Naive thymus-derived CD4-positive, alpha-beta T cell (primary cell): Measurements from ENCODE around the gene WNK4. TPM values are rescaled to one million over a fixed set of nuclear protein-coding genes. Genes with fewer than 3 reads are reported as not detected.

Experiments used
- ATAC-seq: fragments of 150-1000 bp; cut with Tn5 transposase; 2 replicates; pipeline ENCODE4 v1.10.0; 2021; ENCODE audit warnings: mild to moderate bottlenecking, moderate library complexity
- CTCF ChIA-PET: fragments of 350-600 bp; sonication (Branson Sonifier 250); formaldehyde crosslinking; loops from one replicate; lab custom pipeline; 2021; ENCODE audit warnings: antibody characterized with exemption; lab: Charles Lee
- POLR2A ChIA-PET: fragments of 350-600 bp; sonication (Branson Sonifier 250); formaldehyde crosslinking; loops from one replicate; lab custom pipeline; 2021; ENCODE audit warnings: antibody characterized with exemption, inconsistent platforms; lab: Charles Lee
- DNase-seq, 9 donors: peaks; one replicate each; pipeline versions ENCODE4 v3.0.0 to v3.0.0-alpha.2; 2020 to 2022; ENCODE audit warnings: mixed read lengths in 1 of 9
- H3K27ac ChIP-seq: one replicate; pipeline ENCODE4 v1.7.0; 2013; ENCODE audit warnings: mild to moderate bottlenecking, low read depth, low read length, moderate library complexity
- H3K27me3 ChIP-seq, 2 donors: one replicate each; pipeline ENCODE4 v1.7.0; 2013; ENCODE audit warnings: low read length in 2 of 2, mild to moderate bottlenecking in 2 of 2, moderate library complexity in 2 of 2; ENCODE audit not compliant: control insufficient read depth in 2 of 2, insufficient read depth in 2 of 2
- H3K36me3 ChIP-seq, 3 experiments: 1 replicate in 2 of 3; 2 replicates in 1 of 3; pipeline ENCODE4 v1.7.0; 2013; ENCODE audit warnings: low read length in 3 of 3, mild to moderate bottlenecking in 3 of 3, moderate library complexity in 1 of 3; ENCODE audit not compliant: insufficient read depth in 3 of 3, control insufficient read depth in 2 of 3
- H3K4me1 ChIP-seq, 2 donors: one replicate each; pipeline ENCODE4 v1.7.0; 2013; ENCODE audit warnings: low read length in 2 of 2, mild to moderate bottlenecking in 2 of 2, moderate library complexity in 1 of 2; ENCODE audit not compliant: control insufficient read depth in 2 of 2, insufficient read depth in 2 of 2
- H3K4me3 ChIP-seq: 2 replicates; pipeline ENCODE4 v1.7.0; 2013; ENCODE audit warnings: mild to moderate bottlenecking, low read length
- H3K9me3 ChIP-seq, 3 experiments: 1 replicate in 2 of 3; 2 replicates in 1 of 3; pipeline ENCODE4 v1.7.0; 2013; ENCODE audit warnings: low read length in 3 of 3; ENCODE audit not compliant: control insufficient read depth in 2 of 3
- H3K27ac Mint-ChIP-seq, 9 donors: one replicate each; pipeline ENCODE4 v1.8.0; 2020 to 2022; ENCODE audit warnings: mixed read lengths in 9 of 9, mild to moderate bottlenecking in 8 of 9, moderate library complexity in 5 of 9, inconsistent platforms in 2 of 9
- H3K27me3 Mint-ChIP-seq, 5 donors: one replicate each; pipeline ENCODE4 v1.8.0; 2021 to 2022; ENCODE audit warnings: mixed read lengths in 5 of 5, mild to moderate bottlenecking in 1 of 5
- H3K36me3 Mint-ChIP-seq, 5 donors: one replicate each; pipeline ENCODE4 v1.8.0; 2020 to 2022; ENCODE audit warnings: mixed read lengths in 5 of 5, mild to moderate bottlenecking in 3 of 5, inconsistent platforms in 1 of 5
- H3K4me1 Mint-ChIP-seq, 7 donors: one replicate each; pipeline ENCODE4 v1.8.0; 2020 to 2022; ENCODE audit warnings: mixed read lengths in 7 of 7, mild to moderate bottlenecking in 3 of 7, inconsistent platforms in 1 of 7
- H3K4me3 Mint-ChIP-seq, 10 donors: one replicate each; pipeline ENCODE4 v1.8.0; 2020 to 2022; ENCODE audit warnings: mild to moderate bottlenecking in 10 of 10, mixed read lengths in 10 of 10, moderate library complexity in 6 of 10, inconsistent platforms in 2 of 10
- H3K9me3 Mint-ChIP-seq, 11 donors: one replicate each; pipeline ENCODE4 v1.8.0; 2020 to 2022; ENCODE audit warnings: mixed read lengths in 11 of 11, mild to moderate bottlenecking in 4 of 11, inconsistent platforms in 1 of 11, moderate library complexity in 1 of 11
- intact Hi-C, 2 donors: fragments of 100-400 bp; cut with micrococcal nuclease; formaldehyde crosslinking; loops; one replicate each; pipeline ENCODE4 v1.15.1; 2023
- polyA plus RNA-seq, 2 donors: library from polyadenylated mRNA; unstranded; fragments of 300-500 nt; fragmentation: Illumina TruSeq; gene quantifications; one replicate each; pipeline ENCODE4 v1.2.3, GENCODE V29; 2021
- total RNA-seq, 6 experiments: library from RNA in 5 of 6; stranded (reverse) in 5 of 6; gene quantifications; 1 replicate in 5 of 6; 2 replicates in 1 of 6; pipeline ENCODE4 v1.2.3 and lab custom pipeline; 2021 to 2026

Gene WNK4
- total and polyA plus RNA-seq, 7 experiments from 2014 or later, result 0.10 to 0.51 (median 0.24) TPM; not detected in 2

GRCh38 chr17:42782166-42783061 lies 2.0 kb downstream of the WNK4 start:
- ChIA-PET POLR2A (no interaction called here), CTCF (no interaction called here)
- H3K36me3 ChIP-seq, result peaks cover 0 to 28% (median 3%) of the 10 kb centered on the region in 3 experiments
- ATAC-seq (no peak), DNase-seq (no peak)
- Mint-ChIP-seq H3K9me3 (peaks cover 0 to 5% (median 0%) of the 10 kb centered on the region in 11 donors), H3K27ac (no peak overlapping the region), H3K4me3 (peak overlapping the region in 1 of 10 donors; percentile 53), H3K4me1 (peaks cover 16 to 43% (median 31%) of the 10 kb centered on the region in 7 donors), H3K27me3 (peaks cover 52 to 70% (median 59%) of the 10 kb centered on the region in 5 donors), H3K36me3 (peaks cover 10 to 25% (median 16%) of the 10 kb centered on the region in 5 donors)
- H3K27me3 ChIP-seq, result peaks cover 0 to 28% of the 10 kb centered on the region in 2 donors
- no peak overlapping the region for H3K4me3 ChIP-seq
- no peaks in the 10 kb centered on the region for H3K9me3 ChIP-seq
- no peak overlapping the region for H3K27ac ChIP-seq
- intact Hi-C loops, result no loop called here
- peaks cover 6 to 16% of the 10 kb centered on the region in 2 donors for H3K4me1 ChIP-seq

GRCh38 chr17:42783062-42783790 lies 2.8 kb downstream of the WNK4 start:
- Mint-ChIP-seq H3K4me3 (peak overlapping the region in 1 of 10 donors; percentile 53), H3K36me3 (peaks cover 5 to 20% (median 13%) of the 10 kb centered on the region in 5 donors)
- H3K27me3 ChIP-seq, result peaks cover 0 to 28% of the 10 kb centered on the region in 2 donors

GRCh38 chr17:42783791-42784138 lies 3.4 kb downstream of the WNK4 start:
- peaks cover 0 to 28% of the 10 kb centered on the region in 2 donors for H3K27me3 ChIP-seq
- Mint-ChIP-seq H3K9me3 (peaks cover 0 to 5% (median 0%) of the 10 kb centered on the region in 11 donors), H3K36me3 (peaks cover 5 to 20% (median 11%) of the 10 kb centered on the region in 5 donors), H3K4me3 (peak overlapping the region in 2 of 10 donors; percentile 29 to 53), H3K27me3 (peaks cover 60 to 83% (median 69%) of the 10 kb centered on the region in 5 donors), H3K27ac (no peak overlapping the region), H3K4me1 (peaks cover 16 to 43% (median 31%) of the 10 kb centered on the region in 7 donors)
- no peaks in the 10 kb centered on the region for H3K9me3 ChIP-seq
- POLR2A ChIA-PET, result no interaction called here
- ATAC-seq (no peak), DNase-seq (no peak)
- H3K4me3 ChIP-seq, result no peak overlapping the region
- H3K36me3 ChIP-seq, result peaks cover 0 to 15% (median 3%) of the 10 kb centered on the region in 3 experiments
- CTCF ChIA-PET, result no interaction called here
- H3K27ac ChIP-seq, result no peak overlapping the region
- intact Hi-C loops, result no loop called here
- H3K4me1 ChIP-seq, result peaks cover 6 to 16% of the 10 kb centered on the region in 2 donors

More at GRCh38 chr17:42783062-42783790, 2.8 kb downstream of the WNK4 start:
- Mint-ChIP-seq H3K27ac (no peak overlapping the region), H3K27me3 (peaks cover 59 to 78% (median 67%) of the 10 kb centered on the region in 5 donors), H3K4me1 (peaks cover 16 to 43% (median 31%) of the 10 kb centered on the region in 7 donors), H3K9me3 (peaks cover 0 to 5% (median 0%) of the 10 kb centered on the region in 11 donors)
- H3K9me3 ChIP-seq, result no peaks in the 10 kb centered on the region
- peaks cover 6 to 16% of the 10 kb centered on the region in 2 donors for H3K4me1 ChIP-seq
- peaks cover 0 to 20% (median 3%) of the 10 kb centered on the region in 3 experiments for H3K36me3 ChIP-seq
- ATAC-seq (no peak), DNase-seq (no peak)
- ChIA-PET CTCF (no interaction called here), POLR2A (no interaction called here)
- intact Hi-C loops, result no loop called here
- H3K4me3 ChIP-seq, result no peak overlapping the region
- H3K27ac ChIP-seq, result no peak overlapping the region

DNA sequence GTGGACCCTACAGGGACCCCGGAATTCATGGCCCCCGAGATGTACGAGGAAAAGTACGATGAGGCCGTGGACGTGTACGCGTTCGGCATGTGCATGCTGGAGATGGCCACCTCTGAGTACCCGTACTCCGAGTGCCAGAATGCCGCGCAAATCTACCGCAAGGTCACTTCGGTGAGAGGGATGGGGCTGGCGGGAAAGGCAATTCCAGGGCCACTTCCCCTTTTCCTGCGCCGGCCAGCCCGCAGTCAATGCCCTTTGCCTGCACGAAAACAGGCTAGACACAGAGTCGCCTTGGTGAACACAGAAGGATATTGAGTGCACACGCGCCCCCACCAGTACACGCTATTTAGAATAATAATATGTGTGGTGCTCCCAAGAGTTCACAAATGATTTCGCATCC lies 4.0 kb downstream of the WNK4 start:
- H3K36me3 Mint-ChIP-seq, result peaks cover under 1 to 15% (median 5%) of the 10 kb centered on the region in 5 donors
- H3K4me1 ChIP-seq, result peaks cover 6 to 16% of the 10 kb centered on the region in 2 donors
- peaks cover 60 to 84% (median 75%) of the 10 kb centered on the region in 5 donors for H3K27me3 Mint-ChIP-seq
- H3K27ac Mint-ChIP-seq, result no peak overlapping the region
- peaks cover 0 to 8% (median 0%) of the 10 kb centered on the region in 3 experiments for H3K36me3 ChIP-seq
- peak overlapping the region in 9 of 10 donors; percentile 17 to 78 (median 53) for H3K4me3 Mint-ChIP-seq
- H3K4me3 ChIP-seq, result no peak overlapping the region
- CTCF ChIA-PET, result interaction anchor here (0.5 kb wide), 1 partner anchor 543 kb away, joined by 3 read pairs; no protein-coding TSS in a partner anchor
- ATAC-seq, result no peak
- intact Hi-C loops, result no loop called here
- H3K27me3 ChIP-seq, result peaks cover 0 to 28% of the 10 kb centered on the region in 2 donors
- peaks cover 15 to 39% (median 30%) of the 10 kb centered on the region in 7 donors for H3K4me1 Mint-ChIP-seq
- H3K9me3 ChIP-seq, result no peaks in the 10 kb centered on the region
- peaks cover 0 to 5% (median 0%) of the 10 kb centered on the region in 11 donors for H3K9me3 Mint-ChIP-seq
- DNase-seq, result no peak
- POLR2A ChIA-PET, result no interaction called here
- H3K27ac ChIP-seq, result no peak overlapping the region

- Histone ChIP-seq H3K36me3 (peaks cover 0 to 2% (median 0%) of the 10 kb centered on the region in 3 experiments), H3K4me3 (no peak overlapping the region), H3K27me3 (peaks cover 0 to 28% of the 10 kb centered on the region in 2 donors), H3K4me1 (peaks cover 6 to 16% of the 10 kb centered on the region in 2 donors), H3K9me3 (no peaks in the 10 kb centered on the region), H3K27ac (no peak overlapping the region)
- peak overlapping the region in 1 of 9 donors; percentile 26 for H3K27ac Mint-ChIP-seq
- CTCF ChIA-PET, result interaction anchor here (0.5 kb wide), 1 partner anchor 544 kb away, joined by 3 read pairs; no protein-coding TSS in a partner anchor
- peaks cover 0 to 11% (median 0%) of the 10 kb centered on the region in 5 donors for H3K36me3 Mint-ChIP-seq
- intact Hi-C loops, result no loop called here
- H3K4me3 Mint-ChIP-seq, result peak overlapping the region; percentile 12 to 78 (median 52)
- ATAC-seq (no peak), DNase-seq (no peak)
- POLR2A ChIA-PET, result interaction anchor here (0.6 kb wide), 1 partner anchor 51 kb away, joined by 3 read pairs; no protein-coding TSS in a partner anchor
- H3K27me3 Mint-ChIP-seq, result peaks cover 60 to 81% (median 73%) of the 10 kb centered on the region in 5 donors
- H3K4me1 Mint-ChIP-seq, result peaks cover 11 to 35% (median 26%) of the 10 kb centered on the region in 7 donors
- H3K9me3 Mint-ChIP-seq, result peaks cover 0 to 5% (median 0%) of the 10 kb centered on the region in 11 donors
Observed at GRCh38 chr17:42784811-42785592, 4.6 kb downstream of the WNK4 start.
